SK-N-SH (cell line): ENCODE measurements around the gene CCDC40. TPM values are rescaled to one million over a fixed set of nuclear protein-coding genes. Genes with fewer than 3 reads are reported as not detected.

ENCODE experiments used
- CTCF ChIA-PET: fragments of 300-600, 350-600 bp; formaldehyde crosslinking; extraction: SDS; loops from one replicate; lab custom pipeline; 2021; lab: Yijun Ruan, JAX
- POLR2A ChIA-PET: fragments of 350-600 bp; sonication (Branson Sonifier 250); formaldehyde crosslinking; extraction: SDS; loops from one replicate; lab custom pipeline; 2020; ENCODE audit warnings: antibody characterized with exemption, inconsistent platforms; lab: Yijun Ruan, JAX
- DNase-seq: peaks from one replicate; pipeline ENCODE4 v3.0.0; 2012
- H2AFZ ChIP-seq: fragments of 200-600 bp; sonication (generic); 2 replicates; pipeline ENCODE4 v1.8.1; 2016; ENCODE audit warnings: antibody characterized with exemption, mild to moderate bottlenecking, low read depth
- H3F3A ChIP-seq: fragments of 200-600 bp; sonication (generic); replicated peaks from 2 replicates; pipeline ENCODE3; 2016; ENCODE audit warnings: antibody characterized with exemption, mild to moderate bottlenecking; ENCODE audit not compliant: insufficient read depth
- H3K27ac ChIP-seq, 2 experiments: fragments of 200-500 bp in 1 of 2; fragments of 200-600 bp in 1 of 2; sonication (Bioruptor generic) in 1 of 2; sonication (generic), shearing (Covaris generic) in 1 of 2; 2 replicates each; pipeline versions ENCODE4 v1.5.1 to v1.6.1; 2014 to 2016; ENCODE audit warnings: low read depth in 2 of 2, inconsistent platforms in 1 of 2, low read length in 1 of 2, mild to moderate bottlenecking in 1 of 2, mixed read lengths in 1 of 2
- H3K27me3 ChIP-seq: fragments of 200-600 bp; sonication (generic), shearing (Covaris generic); 2 replicates; pipeline ENCODE4 v1.6.1; 2016; ENCODE audit warnings: mixed run types; ENCODE audit not compliant: insufficient read depth
- H3K36me3 ChIP-seq, 2 experiments: fragments of 200-500 bp in 1 of 2; fragments of 200-600 bp in 1 of 2; sonication (Bioruptor generic) in 1 of 2; sonication (generic) in 1 of 2; replicated peaks in 1 of 2; 2 replicates each; pipeline versions ENCODE3 to v1.5.1; 2014 to 2016; ENCODE audit warnings: low read length in 1 of 2, mild to moderate bottlenecking in 1 of 2; ENCODE audit not compliant: insufficient read depth in 2 of 2, control insufficient read depth in 1 of 2
- H3K4me1 ChIP-seq, 2 experiments: fragments of 200-500 bp in 1 of 2; fragments of 200-600 bp in 1 of 2; sonication (Bioruptor generic) in 1 of 2; sonication (generic), shearing (Covaris generic) in 1 of 2; 2 replicates each; pipeline versions ENCODE4 v1.5.1 to v1.6.1; 2014 to 2016; ENCODE audit warnings: low read depth in 1 of 2, low read length in 1 of 2, mixed run types in 1 of 2; ENCODE audit not compliant: insufficient read depth in 2 of 2, control insufficient read depth in 1 of 2
- H3K4me2 ChIP-seq: fragments of 200-600 bp; sonication (generic), shearing (Covaris generic); 2 replicates; pipeline ENCODE4 v1.6.1; 2017; ENCODE audit warnings: mixed run types
- H3K4me3 ChIP-seq, 2 experiments: fragments of 200-500 bp in 1 of 2; fragments of 200-600 bp in 1 of 2; sonication (Bioruptor generic) in 1 of 2; sonication (generic), shearing (Covaris generic) in 1 of 2; 2 replicates each; pipeline versions ENCODE4 v1.5.1 to v1.8.1; 2014 to 2016; ENCODE audit warnings: low read depth in 2 of 2, inconsistent platforms in 1 of 2, low read length in 1 of 2, mild to moderate bottlenecking in 1 of 2, mixed read lengths in 1 of 2, moderate library complexity in 1 of 2
- H3K79me2 ChIP-seq: fragments of 200-600 bp; sonication (generic); 2 replicates; pipeline ENCODE4 v1.8.1; 2017; ENCODE audit warnings: mild to moderate bottlenecking; ENCODE audit not compliant: insufficient read depth
- H3K9ac ChIP-seq: fragments of 200-600 bp; sonication (generic); 2 replicates; pipeline ENCODE4 v1.6.1; 2017; ENCODE audit warnings: mixed run types
- H3K9me2 ChIP-seq: fragments of 200-600 bp; sonication (generic); 2 replicates; pipeline ENCODE4 v1.6.1; 2017; ENCODE audit warnings: mixed run types
- H3K9me3 ChIP-seq: fragments of 200-600 bp; sonication (generic); 2 replicates; pipeline ENCODE4 v1.6.1; 2017; ENCODE audit warnings: mixed run types, mild to moderate bottlenecking, moderate library complexity
- H4K20me1 ChIP-seq: fragments of 200-600 bp; sonication (generic); 2 replicates; pipeline ENCODE4 v1.6.1; 2017; ENCODE audit warnings: mild to moderate bottlenecking, mixed run types; ENCODE audit not compliant: insufficient read depth
- ELF1 ChIP-seq: IDR thresholded peaks from 2 replicates; pipeline ENCODE4 v1.4.0; 2012
- EP300 ChIP-seq, 2 experiments: IDR thresholded peaks; 2 replicates each; pipeline versions ENCODE4 v1.4.0 to v1.6.1; 2012; ENCODE audit warnings: borderline replicate concordance in 1 of 2, low read depth in 1 of 2, low read length in 1 of 2
- FOSL2 ChIP-seq: IDR thresholded peaks from 2 replicates; pipeline ENCODE4 v1.4.0; 2012; ENCODE audit warnings: low read depth, mild to moderate bottlenecking, moderate library complexity, borderline replicate concordance
- FOXJ3 ChIP-seq: sonication (generic); formaldehyde crosslinking; IDR thresholded peaks from 2 replicates; pipeline ENCODE4 v1.5.1; 2020; ENCODE audit warnings: mild to moderate bottlenecking, missing genetic modification reagents
- GATA2 ChIP-seq: sonication (generic); formaldehyde crosslinking; IDR thresholded peaks from 2 replicates; pipeline ENCODE4 v1.5.0; 2020; ENCODE audit warnings: mild to moderate bottlenecking, missing genetic modification reagents
- MEF2A ChIP-seq: IDR thresholded peaks from 2 replicates; pipeline ENCODE4 v1.4.0; 2012; ENCODE audit warnings: low read depth, borderline replicate concordance
- MXI1 ChIP-seq: IDR thresholded peaks from 2 replicates; pipeline ENCODE4 v1.6.1; 2012; ENCODE audit warnings: mild to moderate bottlenecking, low read depth, low read length, improper control_type of control experiment
- RCOR1 ChIP-seq: fragments of 150-350 bp; IDR thresholded peaks from 2 replicates; pipeline ENCODE4 v1.6.1; 2017; ENCODE audit warnings: antibody characterized with exemption, low read length
- SMC3 ChIP-seq: IDR thresholded peaks from 2 replicates; pipeline ENCODE4 v1.6.1; 2012; ENCODE audit warnings: low read depth, low read length, improper control_type of control experiment
- YY1 ChIP-seq: IDR thresholded peaks from 2 replicates; pipeline ENCODE4 v1.4.0; 2012; ENCODE audit warnings: low read depth, mild to moderate bottlenecking
- WGBS: methylation state at CpG from one replicate; pipeline ENCODE4 v1.1.6; 2017; ENCODE audit warnings: low lambda C conversion rate; 5-methylcytosine and 5-hydroxymethylcytosine counted together
- polyA plus RNA-seq, 3 experiments: library from polyadenylated mRNA; depleted of rRNA; stranded (reverse); fragments of >200 nt; gene quantifications; 2 replicates each; pipeline ENCODE4 v1.2.3, GENCODE V29; 2012
- TF ChIP-seq, protein P1 (sequence below): IDR thresholded peaks from 2 replicates; pipeline ENCODE4 v1.6.1; 2012; ENCODE audit warnings: mild to moderate bottlenecking, low read depth, low read length, moderate library complexity
- TF ChIP-seq, protein P2 (sequence below): fragments of 200-600 bp; sonication (generic); IDR thresholded peaks from 2 replicates; pipeline ENCODE4 v1.6.1; 2017; ENCODE audit warnings: antibody characterized with exemption, mild to moderate bottlenecking, moderate library complexity
- TF ChIP-seq, protein P3 (sequence below): fragments of 150-350 bp; IDR thresholded peaks from 2 replicates; pipeline ENCODE4 v1.6.1; 2016; ENCODE audit warnings: mild to moderate bottlenecking, low read depth, low read length
- TF ChIP-seq, protein P4 (sequence below): fragments of 150-350 bp; IDR thresholded peaks from 2 replicates; pipeline ENCODE4 v1.6.1; 2017; ENCODE audit warnings: antibody characterized with exemption, low read length, low read depth, borderline replicate concordance

Gene CCDC40
- polyA plus RNA-seq, 1 of the 3 experiments (the other 2 are of a cell fraction), result 17.3 TPM

DNA sequence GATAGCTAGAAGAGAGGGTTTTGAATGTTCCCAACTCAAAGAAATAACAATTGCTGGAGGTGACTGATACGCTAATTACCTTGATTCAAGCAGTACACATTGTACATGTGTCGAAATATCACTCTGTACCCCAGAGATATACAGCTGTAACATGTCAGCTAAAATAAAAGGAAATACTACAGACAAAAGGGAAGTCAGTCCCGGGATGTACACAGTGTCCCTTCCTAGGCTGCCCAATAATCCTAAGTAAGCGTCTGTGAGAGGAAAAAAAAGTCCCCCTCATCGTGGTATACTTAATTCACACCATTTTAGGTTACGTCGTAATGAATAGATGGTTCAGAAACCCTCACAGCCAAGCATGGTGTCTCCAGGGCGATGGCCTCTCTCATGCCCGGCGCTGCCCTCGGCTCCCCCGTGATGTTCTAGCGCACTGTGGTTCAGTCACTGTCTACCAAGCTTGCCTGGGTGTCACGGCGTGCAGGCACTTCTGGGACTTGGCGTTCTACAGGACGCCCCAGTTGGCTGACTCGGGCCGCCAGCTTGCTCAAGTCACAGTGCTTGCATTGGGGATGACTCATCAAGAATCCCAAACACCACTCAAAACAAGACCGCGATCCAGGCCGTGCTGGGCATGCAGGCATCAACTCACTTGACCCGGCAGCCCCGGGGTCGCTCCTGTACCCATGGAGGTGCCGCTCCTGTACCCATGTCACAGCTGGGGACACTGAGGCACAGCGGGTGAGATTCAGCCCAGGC is 27.6 kb downstream of the CCDC40 start:
- 74% methylated on average over 27 of the region's 27 CpGs for WGBS
- Histone ChIP-seq H4K20me1 (no peaks in the 10 kb centered on the region), H3K4me3 (no peak overlapping the region), H3K9me2 (no peaks in the 10 kb centered on the region), H3K27ac (no peak overlapping the region), H3K9ac (no peak overlapping the region), H3K79me2 (no peaks in the 10 kb centered on the region), H2AFZ (no peak overlapping the region), H3K9me3 (no peaks in the 10 kb centered on the region), H3K36me3 (peaks cover 0 to 5% of the 10 kb centered on the region in 2 experiments), H3K4me1 (no peaks in the 10 kb centered on the region; a peak in 1 of 4 replicates), H3K4me2 (no peak overlapping the region), H3F3A (no peaks in the 10 kb centered on the region), H3K27me3 (no peaks in the 10 kb centered on the region)
- DNase-seq, result no peak
- ChIA-PET POLR2A (no interaction called here), CTCF (interaction anchor here (1.1 to 2.0 kb wide), 2 partner anchors 37 to 267 kb away, joined by 3 to 6 read pairs; partner anchors contain the start of genes CBX8 and GAA)
- no peak for TF ChIP-seq GATA2 (CRISPR knock-in tag)
- TF ChIP-seq FOSL2, result peak; percentile 42; the same call in 1 of the 2 replicates
- TF ChIP-seq, protein P1, sequence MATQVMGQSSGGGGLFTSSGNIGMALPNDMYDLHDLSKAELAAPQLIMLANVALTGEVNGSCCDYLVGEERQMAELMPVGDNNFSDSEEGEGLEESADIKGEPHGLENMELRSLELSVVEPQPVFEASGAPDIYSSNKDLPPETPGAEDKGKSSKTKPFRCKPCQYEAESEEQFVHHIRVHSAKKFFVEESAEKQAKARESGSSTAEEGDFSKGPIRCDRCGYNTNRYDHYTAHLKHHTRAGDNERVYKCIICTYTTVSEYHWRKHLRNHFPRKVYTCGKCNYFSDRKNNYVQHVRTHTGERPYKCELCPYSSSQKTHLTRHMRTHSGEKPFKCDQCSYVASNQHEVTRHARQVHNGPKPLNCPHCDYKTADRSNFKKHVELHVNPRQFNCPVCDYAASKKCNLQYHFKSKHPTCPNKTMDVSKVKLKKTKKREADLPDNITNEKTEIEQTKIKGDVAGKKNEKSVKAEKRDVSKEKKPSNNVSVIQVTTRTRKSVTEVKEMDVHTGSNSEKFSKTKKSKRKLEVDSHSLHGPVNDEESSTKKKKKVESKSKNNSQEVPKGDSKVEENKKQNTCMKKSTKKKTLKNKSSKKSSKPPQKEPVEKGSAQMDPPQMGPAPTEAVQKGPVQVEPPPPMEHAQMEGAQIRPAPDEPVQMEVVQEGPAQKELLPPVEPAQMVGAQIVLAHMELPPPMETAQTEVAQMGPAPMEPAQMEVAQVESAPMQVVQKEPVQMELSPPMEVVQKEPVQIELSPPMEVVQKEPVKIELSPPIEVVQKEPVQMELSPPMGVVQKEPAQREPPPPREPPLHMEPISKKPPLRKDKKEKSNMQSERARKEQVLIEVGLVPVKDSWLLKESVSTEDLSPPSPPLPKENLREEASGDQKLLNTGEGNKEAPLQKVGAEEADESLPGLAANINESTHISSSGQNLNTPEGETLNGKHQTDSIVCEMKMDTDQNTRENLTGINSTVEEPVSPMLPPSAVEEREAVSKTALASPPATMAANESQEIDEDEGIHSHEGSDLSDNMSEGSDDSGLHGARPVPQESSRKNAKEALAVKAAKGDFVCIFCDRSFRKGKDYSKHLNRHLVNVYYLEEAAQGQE, result no peak
- TF ChIP-seq, protein P2, sequence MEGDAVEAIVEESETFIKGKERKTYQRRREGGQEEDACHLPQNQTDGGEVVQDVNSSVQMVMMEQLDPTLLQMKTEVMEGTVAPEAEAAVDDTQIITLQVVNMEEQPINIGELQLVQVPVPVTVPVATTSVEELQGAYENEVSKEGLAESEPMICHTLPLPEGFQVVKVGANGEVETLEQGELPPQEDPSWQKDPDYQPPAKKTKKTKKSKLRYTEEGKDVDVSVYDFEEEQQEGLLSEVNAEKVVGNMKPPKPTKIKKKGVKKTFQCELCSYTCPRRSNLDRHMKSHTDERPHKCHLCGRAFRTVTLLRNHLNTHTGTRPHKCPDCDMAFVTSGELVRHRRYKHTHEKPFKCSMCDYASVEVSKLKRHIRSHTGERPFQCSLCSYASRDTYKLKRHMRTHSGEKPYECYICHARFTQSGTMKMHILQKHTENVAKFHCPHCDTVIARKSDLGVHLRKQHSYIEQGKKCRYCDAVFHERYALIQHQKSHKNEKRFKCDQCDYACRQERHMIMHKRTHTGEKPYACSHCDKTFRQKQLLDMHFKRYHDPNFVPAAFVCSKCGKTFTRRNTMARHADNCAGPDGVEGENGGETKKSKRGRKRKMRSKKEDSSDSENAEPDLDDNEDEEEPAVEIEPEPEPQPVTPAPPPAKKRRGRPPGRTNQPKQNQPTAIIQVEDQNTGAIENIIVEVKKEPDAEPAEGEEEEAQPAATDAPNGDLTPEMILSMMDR, result no peak

DNA sequence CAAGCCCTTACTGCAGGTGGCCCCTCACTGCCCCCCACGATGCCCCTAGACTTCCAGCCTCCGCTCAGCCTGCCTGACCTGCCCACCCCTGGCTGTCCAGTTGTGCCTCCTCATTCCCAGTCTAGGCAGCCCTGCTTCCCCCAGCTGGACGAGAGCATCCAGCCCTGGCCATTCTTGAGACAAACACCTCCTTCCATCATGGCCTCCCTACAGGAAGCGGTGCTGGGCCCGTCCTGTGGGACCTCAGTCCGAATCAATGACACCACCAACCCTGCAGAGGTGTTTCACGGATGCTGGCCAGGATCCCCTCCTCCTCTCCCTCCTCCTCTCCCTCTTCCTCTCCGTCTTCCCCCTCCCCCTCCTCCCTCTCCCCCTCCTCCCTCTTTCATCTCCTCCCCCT is 28.3 kb downstream of the CCDC40 start:
- no peak overlapping the region for H3K4me3 ChIP-seq
- CTCF ChIA-PET, result interaction anchor here (2.0 to 2.8 kb wide), 2 partner anchors 18 to 36 kb away, joined by 6 to 9 read pairs; partner anchors contain the start of gene GAA
- DNase-seq, result no peak
- H3K9ac ChIP-seq, result no peak overlapping the region
- H3K9me3 ChIP-seq, result no peaks in the 10 kb centered on the region
- POLR2A ChIA-PET, result no interaction called here
- H3K9me2 ChIP-seq, result no peaks in the 10 kb centered on the region
- 95% methylated on average over 8 of the region's 8 CpGs for WGBS
- TF ChIP-seq GATA2 (CRISPR knock-in tag), result no peak
- no peak for TF ChIP-seq FOXJ3 (CRISPR knock-in tag)
- no peak for TF ChIP-seq SMC3
- no peak for TF ChIP-seq ELF1
- TF ChIP-seq FOSL2, result no peak
- no peak for TF ChIP-seq MXI1
- TF ChIP-seq EP300 (IDR thresholded peaks at IDR 0.05; ENCODE audit: borderline replicate concordance in 1 of 2, low read depth in 1 of 2, low read length in 1 of 2), result no peak
- no peak for TF ChIP-seq YY1
- TF ChIP-seq RCOR1, result no peak
- TF ChIP-seq, protein P3, sequence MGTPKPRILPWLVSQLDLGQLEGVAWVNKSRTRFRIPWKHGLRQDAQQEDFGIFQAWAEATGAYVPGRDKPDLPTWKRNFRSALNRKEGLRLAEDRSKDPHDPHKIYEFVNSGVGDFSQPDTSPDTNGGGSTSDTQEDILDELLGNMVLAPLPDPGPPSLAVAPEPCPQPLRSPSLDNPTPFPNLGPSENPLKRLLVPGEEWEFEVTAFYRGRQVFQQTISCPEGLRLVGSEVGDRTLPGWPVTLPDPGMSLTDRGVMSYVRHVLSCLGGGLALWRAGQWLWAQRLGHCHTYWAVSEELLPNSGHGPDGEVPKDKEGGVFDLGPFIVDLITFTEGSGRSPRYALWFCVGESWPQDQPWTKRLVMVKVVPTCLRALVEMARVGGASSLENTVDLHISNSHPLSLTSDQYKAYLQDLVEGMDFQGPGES, result no peak
- TF ChIP-seq MEF2A, result no peak
- TF ChIP-seq, protein P4, sequence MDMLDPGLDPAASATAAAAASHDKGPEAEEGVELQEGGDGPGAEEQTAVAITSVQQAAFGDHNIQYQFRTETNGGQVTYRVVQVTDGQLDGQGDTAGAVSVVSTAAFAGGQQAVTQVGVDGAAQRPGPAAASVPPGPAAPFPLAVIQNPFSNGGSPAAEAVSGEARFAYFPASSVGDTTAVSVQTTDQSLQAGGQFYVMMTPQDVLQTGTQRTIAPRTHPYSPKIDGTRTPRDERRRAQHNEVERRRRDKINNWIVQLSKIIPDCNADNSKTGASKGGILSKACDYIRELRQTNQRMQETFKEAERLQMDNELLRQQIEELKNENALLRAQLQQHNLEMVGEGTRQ, result no peak
- no peaks in the 10 kb centered on the region for H3K27me3 ChIP-seq
- H3K27ac ChIP-seq, result no peak overlapping the region
- no peaks in the 10 kb centered on the region; a peak in 1 of 4 replicates for H3K4me1 ChIP-seq
- no peaks in the 10 kb centered on the region for H3F3A ChIP-seq
- H4K20me1 ChIP-seq, result no peaks in the 10 kb centered on the region
- no peak overlapping the region for H3K4me2 ChIP-seq
- H3K36me3 ChIP-seq, result peaks cover 0 to 4% of the 10 kb centered on the region in 2 experiments
- H3K79me2 ChIP-seq, result no peaks in the 10 kb centered on the region
- H2AFZ ChIP-seq, result no peak overlapping the region
